Activated CD4-positive, alpha-beta T cell treated with anti-CD3 and anti-CD28 coated beads, Interleukin-2, amount 50 U/mL, for 4 hours (primary cell): ENCODE measurements around the gene EHF.
"Not testable (repeated sequence)": the region's sequence is repeated elsewhere in the genome, so short reads cannot be mapped to it uniquely, and the experiment has no call there.

Experiments
- DNase-seq, 2 experiments: peaks; one replicate each; pipeline ENCODE4 v3.0.0-alpha.2; 2020

The EHF gene

GRCh38 chr11:34620820-34621792, at the start of gene EHF:
TSS of gene EHF (plus strand) at chr11:34621093. CDS start at chr11:34642631, 21,538 bp downstream.
- DNase-seq, result no peak

GRCh38 chr11:34573537-34573936, 47.4 kb upstream of the EHF start:
- DNase-seq, result no peak

- DNase-seq, result no peak
These were observed 45.6 kb upstream of the EHF start for GRCh38 chr11:34575261-34575660.

GRCh38 chr11:34575671-34576070, 45.2 kb upstream of the EHF start:
- DNase-seq, result no peak

GRCh38 chr11:34576331-34576730, 44.6 kb upstream of the EHF start:
- DNase-seq, result no peak

- no peak for DNase-seq
These were observed 37.1 kb upstream of the EHF start for GRCh38 chr11:34583818-34584217.

GRCh38 chr11:34585304-34585734, 35.6 kb upstream of the EHF start:
- no peak for DNase-seq

- DNase-seq, result no peak
These were observed 35.0 kb upstream of the EHF start for GRCh38 chr11:34585735-34586487.

- no peak for DNase-seq
These were observed 34.2 kb upstream of the EHF start for GRCh38 chr11:34586488-34587281.

- DNase-seq, result no peak
These were observed 33.6 kb upstream of the EHF start for GRCh38 chr11:34587282-34587677.

- DNase-seq, result no peak
These were observed 32.9 kb upstream of the EHF start for GRCh38 chr11:34588023-34588422.

GRCh38 chr11:34588701-34589100, 32.2 kb upstream of the EHF start:
- no peak for DNase-seq

- DNase-seq, result not testable (repeated sequence)
These were observed 31.7 kb upstream of the EHF start for GRCh38 chr11:34589177-34589576.

GRCh38 chr11:34593085-34593484, 27.8 kb upstream of the EHF start:
- DNase-seq, result no peak

- DNase-seq, result no peak
These were observed 26.3 kb upstream of the EHF start for GRCh38 chr11:34594603-34595002.

GRCh38 chr11:34595391-34595790, 25.5 kb upstream of the EHF start:
- no peak for DNase-seq

GRCh38 chr11:34595960-34596644, 24.8 kb upstream of the EHF start:
- no peak for DNase-seq

GRCh38 chr11:34599406-34599945, 21.4 kb upstream of the EHF start:
- no peak for DNase-seq

- DNase-seq, result no peak
These were observed 20.4 kb upstream of the EHF start for GRCh38 chr11:34600339-34601084.

GRCh38 chr11:34601085-34601444, 19.8 kb upstream of the EHF start:
- DNase-seq, result no peak

GRCh38 chr11:34601609-34602008, 19.3 kb upstream of the EHF start:
- no peak for DNase-seq
